Suprapubic skin (tissue), 4 donors: ENCODE data around the gene ARHGAP29.

Experiments used
- EP300 ChIP-seq: sonication (generic); formaldehyde crosslinking; IDR thresholded peaks from one replicate; pipeline ENCODE4 v1.6.1; 2017; ENCODE audit warnings: antibody characterized with exemption
- POLR2A ChIP-seq, 2 donors: fragments of 450-650 bp; IDR thresholded peaks; one replicate each; pipeline ENCODE4 v1.6.1; 2017; ENCODE audit warnings: antibody characterized with exemption in 2 of 2, mild to moderate bottlenecking in 2 of 2, moderate library complexity in 2 of 2
- POLR2AphosphoS5 ChIP-seq, 3 donors: sonication (generic); formaldehyde crosslinking; IDR thresholded peaks; one replicate each; pipeline ENCODE4 v1.6.1; 2017; ENCODE audit warnings: antibody characterized with exemption in 3 of 3
- TF ChIP-seq, protein P1 (sequence below), 2 donors: fragments of 200-600 bp in 1 of 2; fragments of 450-650 bp in 1 of 2; sonication (generic) in 1 of 2; IDR thresholded peaks; one replicate each; pipeline ENCODE4 v1.5.1; 2016 to 2019; ENCODE audit warnings: antibody characterized with exemption in 2 of 2, mild to moderate bottlenecking in 1 of 2, moderate library complexity in 1 of 2

DNA sequence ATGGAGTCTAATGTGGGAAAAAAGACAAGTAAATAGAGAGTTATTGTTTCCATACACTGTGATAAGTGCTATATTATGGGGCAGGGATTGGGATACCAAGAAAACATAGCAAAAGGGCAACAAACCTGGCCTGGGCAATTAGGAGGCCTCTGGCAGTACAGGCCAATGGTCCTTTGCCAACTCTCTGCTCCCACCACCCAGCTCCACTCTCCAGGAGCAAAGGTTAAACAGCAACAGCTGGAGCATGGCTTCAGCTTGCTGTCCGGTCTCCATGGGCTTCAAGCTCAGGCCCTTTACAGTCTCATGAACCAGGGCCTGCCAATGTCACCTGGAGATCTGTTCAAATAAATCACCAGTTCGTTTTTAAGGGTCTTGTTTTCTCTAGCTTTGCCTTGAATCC lies 37.2 kb upstream of the ARHGAP29 start:
- TF ChIP-seq POLR2A (IDR thresholded peaks at IDR 0.05) (no peak), POLR2AphosphoS5 (IDR thresholded peaks at IDR 0.05) (no peak), EP300 (no peak)
- TF ChIP-seq, protein P1, sequence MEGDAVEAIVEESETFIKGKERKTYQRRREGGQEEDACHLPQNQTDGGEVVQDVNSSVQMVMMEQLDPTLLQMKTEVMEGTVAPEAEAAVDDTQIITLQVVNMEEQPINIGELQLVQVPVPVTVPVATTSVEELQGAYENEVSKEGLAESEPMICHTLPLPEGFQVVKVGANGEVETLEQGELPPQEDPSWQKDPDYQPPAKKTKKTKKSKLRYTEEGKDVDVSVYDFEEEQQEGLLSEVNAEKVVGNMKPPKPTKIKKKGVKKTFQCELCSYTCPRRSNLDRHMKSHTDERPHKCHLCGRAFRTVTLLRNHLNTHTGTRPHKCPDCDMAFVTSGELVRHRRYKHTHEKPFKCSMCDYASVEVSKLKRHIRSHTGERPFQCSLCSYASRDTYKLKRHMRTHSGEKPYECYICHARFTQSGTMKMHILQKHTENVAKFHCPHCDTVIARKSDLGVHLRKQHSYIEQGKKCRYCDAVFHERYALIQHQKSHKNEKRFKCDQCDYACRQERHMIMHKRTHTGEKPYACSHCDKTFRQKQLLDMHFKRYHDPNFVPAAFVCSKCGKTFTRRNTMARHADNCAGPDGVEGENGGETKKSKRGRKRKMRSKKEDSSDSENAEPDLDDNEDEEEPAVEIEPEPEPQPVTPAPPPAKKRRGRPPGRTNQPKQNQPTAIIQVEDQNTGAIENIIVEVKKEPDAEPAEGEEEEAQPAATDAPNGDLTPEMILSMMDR (IDR thresholded peaks at IDR 0.05) = no peak
